CD4-positive, alpha-beta T cell treated with Interleukin-17A for 4 hours (primary cell): ENCODE data around the gene TMEM187.

Source experiments
- DNase-seq: peaks from one replicate; pipeline ENCODE4 v3.0.0-alpha.2; 2020; ENCODE audit warnings: mixed read lengths

TMEM187 gene

DNA sequence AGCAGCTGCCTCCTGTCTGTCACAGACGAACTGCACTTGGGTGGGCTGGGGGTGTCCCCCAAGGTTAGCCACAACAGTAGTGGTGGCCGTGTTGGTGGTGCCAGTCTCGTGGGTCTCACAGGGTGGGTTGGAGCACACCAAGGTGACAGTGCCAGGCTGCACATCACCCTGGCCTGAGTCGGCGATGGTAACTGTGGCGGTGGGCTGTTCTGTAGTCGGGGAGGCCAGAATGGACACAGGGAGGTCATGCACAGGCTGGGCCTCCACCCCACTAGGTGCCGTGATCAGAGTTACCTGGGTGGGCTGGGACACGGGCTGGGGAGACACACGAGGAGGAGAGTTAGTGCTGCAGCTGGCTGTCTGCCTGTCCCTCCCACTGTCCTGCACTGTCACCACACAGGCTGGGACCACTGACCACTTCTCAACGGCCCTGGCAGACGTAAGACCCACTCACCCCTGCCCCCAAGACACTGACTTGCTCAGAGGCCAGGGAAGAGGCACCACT lies 17.3 kb upstream of the TMEM187 start:
- no peak for DNase-seq

DNA sequence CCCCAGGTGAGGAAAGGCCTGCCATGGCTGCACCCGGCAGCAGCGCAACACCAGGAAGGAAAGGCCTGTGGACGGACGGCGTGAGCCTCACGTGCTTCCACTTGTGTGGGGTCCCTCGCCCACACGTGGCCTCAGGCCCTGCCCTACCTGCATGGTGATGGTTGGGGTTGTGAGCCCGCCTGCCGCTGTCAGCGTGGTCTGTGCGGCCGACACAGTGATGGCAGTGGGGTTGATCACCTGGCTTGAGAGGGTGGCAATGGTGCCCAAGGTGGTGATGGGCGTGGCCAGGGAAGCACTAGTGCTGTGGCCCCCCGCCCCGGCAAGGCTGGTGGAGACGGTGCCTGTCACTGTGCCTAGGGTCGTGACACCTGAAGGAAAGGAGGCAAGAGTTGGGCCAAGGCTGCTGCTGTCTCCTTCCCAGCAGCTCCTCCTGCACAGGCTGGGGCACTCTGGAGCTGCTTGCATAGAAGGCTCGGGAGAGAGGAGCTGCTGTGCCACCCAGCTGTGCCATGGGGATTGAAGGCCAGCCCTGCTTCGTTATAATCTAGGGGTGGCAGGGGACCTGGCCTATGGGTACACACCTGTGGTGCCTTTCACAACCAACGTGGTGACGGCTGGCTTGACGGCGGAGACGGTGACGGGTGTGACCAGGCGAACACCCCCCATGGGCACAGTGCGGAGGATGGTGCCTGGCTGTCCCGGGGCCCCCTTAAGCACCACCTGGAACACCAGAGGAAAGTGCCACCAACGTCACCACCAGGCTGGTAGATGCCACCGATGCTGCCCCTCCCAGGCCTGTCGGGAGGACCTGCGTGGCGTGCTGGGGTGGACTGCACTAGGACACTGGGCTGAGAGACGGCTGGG lies 16.3 kb upstream of the TMEM187 start:
- DNase-seq = no peak

DNA sequence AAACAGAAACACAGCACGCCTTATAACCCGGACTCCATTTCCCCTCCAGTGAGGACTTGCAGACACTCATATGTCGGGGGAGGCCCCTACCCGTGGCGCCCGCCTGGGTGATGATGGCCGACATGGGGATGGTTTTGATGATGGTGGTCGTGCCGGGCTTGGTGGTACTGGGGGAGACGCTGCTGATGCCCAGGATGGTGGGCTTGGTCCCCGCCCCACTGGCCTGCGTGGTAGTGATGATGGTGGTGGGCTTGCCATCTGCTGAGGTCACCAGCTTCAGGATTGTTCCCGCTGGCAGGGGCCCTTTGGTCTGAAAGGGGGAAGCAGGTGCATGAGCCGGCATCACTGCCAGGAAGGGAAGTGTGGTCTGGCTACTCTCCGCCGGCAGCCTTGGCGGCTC lies 15.3 kb upstream of the TMEM187 start:
- DNase-seq = no peak

DNA sequence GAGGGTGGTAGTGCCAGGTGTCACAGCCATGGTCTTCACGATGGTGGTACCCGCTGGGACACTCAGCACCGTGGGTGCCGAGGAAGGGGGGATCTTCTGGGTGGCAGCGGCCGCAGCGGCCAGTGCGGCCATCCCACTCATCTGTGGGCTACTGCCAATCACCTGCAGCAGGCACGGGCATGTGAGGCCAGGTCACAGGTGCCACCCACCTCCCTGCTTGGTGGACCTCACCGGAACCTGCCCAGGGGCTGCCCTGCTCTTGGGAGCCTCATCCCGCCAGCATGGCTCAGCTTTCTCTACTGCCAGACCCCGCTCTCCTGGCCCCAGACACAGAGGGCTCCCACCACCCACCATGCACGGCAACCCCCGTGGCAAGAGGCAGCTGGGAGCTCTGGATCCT lies 13.9 kb upstream of the TMEM187 start:
- no peak for DNase-seq

DNA sequence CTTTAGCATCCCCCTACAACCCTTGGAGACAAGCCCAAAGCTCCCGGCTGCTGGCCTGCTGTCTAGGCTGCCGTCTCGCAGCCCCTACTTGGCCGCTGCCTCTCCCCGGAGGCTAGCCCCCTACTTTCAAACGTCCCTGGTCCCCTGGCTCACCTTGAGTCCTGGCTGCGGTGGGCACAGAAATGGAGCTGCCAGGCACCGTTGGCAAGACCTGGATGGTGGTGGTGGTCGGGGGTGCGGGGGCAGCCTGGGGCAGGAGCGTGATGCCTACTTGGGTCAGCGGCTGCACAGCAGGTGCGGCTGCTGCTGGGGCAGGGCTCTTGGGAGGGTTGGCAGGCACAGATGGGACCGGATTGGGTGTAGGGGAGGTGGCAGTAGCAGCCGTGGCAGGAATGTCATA lies 12.9 kb upstream of the TMEM187 start:
- DNase-seq = no peak

DNA sequence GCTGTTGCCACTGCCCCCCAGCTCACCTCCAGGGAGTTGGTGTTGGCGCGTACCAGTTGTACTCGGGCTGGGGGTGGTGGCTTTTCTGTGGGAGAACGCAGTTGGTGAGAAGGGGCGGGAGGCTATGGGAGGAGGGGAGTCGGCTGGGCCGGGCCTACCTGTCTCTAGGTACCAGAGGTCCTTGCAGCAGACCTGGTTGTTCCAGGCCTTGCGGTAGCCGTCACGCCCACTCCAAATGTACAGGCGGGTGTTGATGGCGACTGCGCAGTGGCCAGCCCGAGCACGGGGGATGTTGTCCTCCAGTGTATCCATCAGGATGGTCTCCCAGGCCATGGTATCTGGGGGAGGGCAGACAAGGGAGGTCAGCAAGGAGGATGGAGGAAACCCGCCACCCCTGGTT lies 12.5 kb upstream of the TMEM187 start:
- DNase-seq = no peak

DNA sequence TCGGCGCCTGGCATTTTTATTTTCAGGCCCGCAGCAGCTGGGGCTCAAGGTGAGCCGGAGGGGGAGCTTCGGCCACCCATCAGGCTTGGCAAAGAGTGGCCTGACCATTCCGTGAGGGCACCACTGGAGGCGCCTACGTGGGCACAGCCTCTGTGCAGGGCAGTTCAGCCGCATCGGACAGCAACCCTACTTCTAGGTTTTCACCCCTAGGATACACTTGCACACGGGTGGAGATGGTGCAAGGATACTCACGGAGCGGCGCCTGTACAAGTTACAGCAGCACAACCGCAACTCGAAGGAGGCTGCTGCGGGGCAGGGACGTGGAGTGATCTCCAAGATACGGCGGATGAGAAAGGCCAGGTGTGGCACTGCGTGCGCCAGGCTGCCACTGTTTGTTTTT lies 11.8 kb upstream of the TMEM187 start:
- no peak for DNase-seq

DNA sequence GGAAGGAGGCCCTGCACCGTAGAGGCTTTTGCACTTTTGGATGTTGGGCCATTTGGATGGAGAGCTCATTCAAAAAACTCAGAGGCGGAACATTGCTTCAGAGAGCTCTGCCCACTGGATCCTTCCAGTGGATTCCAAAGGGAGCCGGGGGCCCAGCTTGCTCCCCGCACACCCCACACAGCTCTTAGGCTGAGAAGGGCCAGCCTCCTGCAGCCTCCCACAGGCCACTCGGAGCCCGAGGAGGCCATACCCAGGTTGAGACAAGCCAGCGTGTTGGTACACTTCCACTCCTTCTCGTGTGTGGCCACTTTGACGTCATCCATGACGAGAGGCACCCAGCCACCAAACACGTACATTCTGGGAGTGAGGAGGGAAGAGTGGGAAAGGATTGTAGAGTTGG lies 11.3 kb upstream of the TMEM187 start:
- no peak for DNase-seq

DNA sequence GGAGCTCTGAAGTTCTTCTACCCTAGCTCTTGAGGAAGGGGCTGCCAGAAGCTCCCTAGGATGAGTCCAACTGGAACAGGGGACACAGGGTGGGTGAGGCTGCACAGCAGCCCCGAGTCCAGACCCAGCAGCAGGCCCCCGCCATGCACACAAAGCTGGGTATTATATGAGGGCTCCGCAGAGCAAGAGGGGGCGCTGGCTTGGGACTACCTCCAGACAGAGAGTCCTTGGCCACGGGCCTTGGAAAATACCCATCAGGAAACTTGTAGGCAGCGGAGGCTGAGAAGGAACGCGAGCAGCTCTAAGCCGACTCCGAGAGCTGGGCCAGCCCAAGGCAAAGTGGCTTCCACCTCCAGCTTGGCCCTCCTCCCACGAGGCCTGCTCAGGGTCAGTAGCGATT lies 9.0 kb upstream of the TMEM187 start:
- DNase-seq = no peak

DNA sequence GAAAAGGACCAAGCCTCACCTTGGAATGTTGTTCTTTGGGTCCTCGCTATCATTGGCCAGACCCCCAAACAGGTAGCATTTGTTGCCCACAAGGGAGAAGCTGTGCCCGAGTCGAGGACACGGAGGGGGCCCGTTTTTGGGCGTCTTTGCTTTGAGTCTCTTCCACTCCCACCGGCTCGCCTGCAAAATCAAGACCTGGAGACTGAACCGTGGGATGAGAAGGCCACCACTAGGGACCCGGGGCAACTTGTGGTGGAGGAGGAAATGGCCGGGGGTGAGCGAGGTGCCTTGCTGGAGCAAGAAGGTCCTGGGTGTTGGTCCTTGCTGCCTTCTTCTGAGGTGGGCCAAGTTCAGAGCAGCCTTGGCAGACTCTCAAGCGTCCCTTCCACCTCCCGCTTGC lies 8.4 kb upstream of the TMEM187 start:
- DNase-seq = no peak

DNA sequence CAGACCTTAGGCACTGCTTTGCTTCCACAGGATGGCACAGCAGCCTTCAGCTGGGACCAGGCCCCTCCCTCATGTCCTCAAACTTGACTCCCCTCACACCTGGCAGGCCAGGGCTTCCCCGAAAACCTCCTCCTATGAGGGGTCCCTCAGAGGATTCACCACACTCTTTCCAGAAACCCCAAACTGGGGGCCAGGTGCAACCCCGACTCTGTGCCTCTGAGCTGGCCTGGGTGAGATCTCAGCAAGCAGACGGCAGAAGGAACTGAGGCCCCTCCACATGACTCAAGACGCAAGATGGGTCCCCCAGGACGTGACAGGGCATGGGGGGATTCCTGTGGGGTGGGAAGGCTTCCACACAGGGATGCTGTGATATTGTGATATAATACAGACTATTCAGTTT lies 7.1 kb upstream of the TMEM187 start:
- DNase-seq = no peak

DNA sequence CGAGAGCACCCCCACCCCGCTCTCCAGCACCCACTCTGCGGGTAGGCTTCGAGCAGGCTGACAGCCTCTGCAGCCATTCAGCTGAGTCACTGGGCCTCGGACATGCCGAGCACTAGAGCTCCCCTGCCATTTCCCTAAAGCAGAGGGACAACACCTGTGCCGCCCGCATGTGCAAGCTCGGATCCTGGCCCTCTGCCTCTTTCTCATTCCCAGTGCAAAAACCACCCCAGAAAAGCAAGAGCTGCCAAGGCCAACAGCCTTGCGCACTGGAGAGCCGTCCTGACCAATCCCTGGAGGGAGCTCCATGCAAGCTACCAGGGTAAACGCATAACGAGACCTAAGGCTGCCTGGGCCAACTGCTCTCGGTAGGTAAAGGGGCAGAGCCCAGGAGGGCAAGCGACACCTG lies 6.3 kb upstream of the TMEM187 start:
- DNase-seq = no peak

DNA sequence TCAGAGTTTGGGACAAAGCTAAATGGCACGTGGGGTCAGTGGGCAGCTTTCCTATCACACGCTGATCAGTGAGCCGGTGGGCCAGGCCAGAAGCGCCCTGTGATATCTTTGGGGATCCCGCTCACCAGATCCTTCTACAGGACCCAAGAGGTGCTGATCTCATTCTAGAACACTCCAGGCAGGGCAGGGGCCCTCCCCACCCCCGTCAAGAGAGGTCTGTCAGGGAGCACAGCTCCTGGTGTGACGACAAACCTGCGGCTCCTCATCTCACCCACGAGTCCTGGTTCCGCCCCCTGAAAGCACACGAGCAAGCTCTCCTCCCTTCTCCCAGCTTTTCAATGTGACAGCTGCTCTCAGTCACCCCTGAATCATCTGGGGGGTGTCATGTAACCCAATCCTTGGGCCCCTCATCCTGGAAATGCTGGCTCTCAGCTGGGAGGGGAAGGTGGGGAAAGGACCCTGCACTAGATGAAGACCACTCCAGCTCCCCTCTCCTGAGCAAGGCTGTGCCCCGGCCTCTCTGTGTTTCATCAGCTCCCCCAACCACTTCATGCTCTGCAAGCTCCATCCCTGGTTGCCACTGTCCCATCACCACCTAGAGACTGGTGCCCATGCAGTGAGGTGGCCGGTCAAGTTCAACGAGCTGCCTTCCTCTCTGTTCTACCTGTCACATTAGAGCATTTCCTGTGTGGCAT lies 5.6 kb upstream of the TMEM187 start:
- DNase-seq = no peak

DNA sequence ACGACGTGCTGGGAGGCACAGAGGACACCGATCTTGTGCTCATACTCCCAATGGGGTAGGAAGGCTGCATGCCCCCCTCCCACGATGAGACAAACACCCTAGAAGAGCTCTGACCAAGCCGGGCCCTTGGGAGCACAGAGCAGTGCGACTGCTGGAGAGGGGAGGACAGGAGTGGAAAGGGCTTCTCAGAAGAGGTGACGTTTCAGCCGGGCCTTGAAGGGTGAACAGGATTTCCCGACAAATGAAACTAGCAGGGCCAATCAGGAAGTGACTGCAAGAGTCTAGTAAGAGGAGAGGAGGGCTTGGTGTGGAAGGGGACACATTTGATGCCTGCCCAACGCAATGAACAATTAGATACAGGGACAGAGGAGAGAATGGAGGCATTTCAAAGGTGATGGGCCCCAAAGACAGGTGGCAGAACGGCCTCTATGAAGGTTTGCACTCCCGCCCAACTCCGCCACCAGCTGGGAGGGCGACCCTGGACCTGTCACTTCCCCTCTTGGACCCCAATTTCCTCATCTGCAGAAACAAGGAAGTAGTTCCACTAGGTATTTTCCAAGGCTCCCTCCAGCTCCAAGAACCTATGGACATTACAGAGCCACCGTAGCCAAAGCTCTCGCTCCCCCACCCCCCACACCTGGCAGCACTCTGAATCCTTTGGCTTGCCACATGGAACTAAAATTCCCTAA lies 4.9 kb upstream of the TMEM187 start:
- DNase-seq = peak; percentile 49

DNA sequence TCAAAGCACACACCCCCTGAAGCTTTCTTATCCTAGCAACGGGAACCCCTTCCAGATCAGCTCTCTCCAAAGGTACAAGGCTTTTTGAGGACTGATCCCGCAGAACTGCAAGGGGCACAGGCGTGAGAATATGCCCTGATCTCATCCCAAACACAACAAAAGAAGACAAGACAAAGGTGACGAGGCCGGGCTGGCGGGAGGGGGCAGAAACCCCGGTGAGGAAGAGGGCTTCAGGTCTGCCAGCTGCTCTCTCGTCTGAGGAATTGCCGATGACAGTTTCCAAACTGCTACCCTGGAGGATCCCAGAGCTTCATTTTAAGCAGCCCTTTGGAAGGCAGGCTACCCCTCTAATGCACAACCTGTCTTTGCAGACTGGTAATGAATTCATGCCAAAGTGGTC lies 4.3 kb upstream of the TMEM187 start:
- no peak for DNase-seq

DNA sequence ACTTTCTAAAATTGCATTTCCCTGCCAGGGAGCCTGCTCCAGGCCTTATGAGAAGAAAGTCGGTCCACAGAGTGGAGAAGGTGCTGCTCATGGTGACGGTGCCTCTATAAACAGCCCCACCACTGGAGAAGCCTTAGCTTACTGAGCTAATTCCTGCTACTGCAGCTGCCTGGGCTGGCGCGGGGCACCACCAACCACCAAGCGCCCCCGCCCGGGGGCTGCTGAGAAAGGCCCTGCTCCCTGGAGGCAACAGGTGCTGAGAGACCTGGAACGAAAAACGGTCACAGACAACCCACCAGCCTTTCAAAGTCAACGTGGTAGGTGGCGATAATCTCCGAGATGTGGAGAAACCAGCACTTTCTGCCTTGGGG lies 3.8 kb upstream of the TMEM187 start:
- DNase-seq = peak; percentile 67

DNA sequence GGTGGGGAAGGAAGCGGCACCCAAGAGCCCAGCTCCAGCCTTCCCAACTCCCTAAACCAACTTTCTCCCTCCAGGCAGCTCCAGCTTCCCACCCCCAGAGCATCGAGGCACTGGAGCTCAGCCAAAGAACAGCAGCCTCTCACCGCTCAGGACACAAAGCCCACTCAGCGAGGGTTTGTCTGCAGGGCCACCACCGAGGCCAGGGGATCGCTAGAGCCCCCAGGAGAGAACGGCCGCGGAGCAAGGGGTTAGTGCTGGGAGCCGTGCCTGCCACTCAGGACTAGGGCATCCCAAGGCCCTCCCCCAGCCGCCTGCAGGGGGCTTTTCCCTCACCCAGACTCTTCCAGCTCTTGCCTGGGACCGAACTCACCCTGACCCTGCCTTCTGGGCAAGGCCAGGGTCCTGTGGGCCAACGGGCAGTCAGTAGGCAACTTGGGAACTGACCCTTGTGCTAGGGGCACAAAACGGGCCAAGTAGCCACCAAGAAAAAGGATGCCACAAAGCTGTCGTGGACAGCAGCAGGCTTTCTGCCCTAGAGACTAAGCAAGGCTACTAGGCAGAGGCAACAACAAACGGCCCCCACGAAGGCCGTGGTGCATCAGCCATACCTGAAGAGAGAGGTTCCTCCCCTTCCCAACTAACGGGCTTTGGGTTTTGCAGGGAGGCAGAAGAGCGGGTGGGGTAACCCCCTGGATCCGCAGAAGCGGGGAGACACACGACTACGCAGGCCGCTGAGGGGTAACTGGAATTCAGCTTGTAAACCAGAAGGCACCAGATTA lies 3.2 kb upstream of the TMEM187 start:
- DNase-seq = no peak

DNA sequence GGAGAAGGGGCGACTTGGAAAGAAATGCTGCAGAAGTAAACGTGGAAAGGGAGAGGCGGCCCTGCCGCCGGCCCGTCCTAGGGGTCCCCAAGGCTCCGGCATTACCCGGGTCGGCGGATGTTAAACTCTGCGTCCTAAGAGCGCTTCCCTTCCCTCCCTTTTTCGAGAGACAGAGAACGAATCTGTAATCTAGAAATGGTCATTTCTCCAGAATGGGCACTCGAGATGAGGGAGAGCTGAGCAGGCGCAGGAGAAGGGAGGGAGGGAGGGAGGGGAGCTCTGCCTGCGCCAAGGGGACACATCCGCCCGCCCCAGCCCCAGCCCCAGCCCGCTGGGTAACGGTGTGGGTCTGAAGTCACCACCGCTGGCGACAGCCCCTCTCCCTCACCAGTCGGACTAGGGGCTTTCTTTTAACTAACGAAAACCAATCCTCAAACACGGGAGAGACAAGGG lies 2.6 kb upstream of the TMEM187 start:
- peak; percentile 49 for DNase-seq

DNA sequence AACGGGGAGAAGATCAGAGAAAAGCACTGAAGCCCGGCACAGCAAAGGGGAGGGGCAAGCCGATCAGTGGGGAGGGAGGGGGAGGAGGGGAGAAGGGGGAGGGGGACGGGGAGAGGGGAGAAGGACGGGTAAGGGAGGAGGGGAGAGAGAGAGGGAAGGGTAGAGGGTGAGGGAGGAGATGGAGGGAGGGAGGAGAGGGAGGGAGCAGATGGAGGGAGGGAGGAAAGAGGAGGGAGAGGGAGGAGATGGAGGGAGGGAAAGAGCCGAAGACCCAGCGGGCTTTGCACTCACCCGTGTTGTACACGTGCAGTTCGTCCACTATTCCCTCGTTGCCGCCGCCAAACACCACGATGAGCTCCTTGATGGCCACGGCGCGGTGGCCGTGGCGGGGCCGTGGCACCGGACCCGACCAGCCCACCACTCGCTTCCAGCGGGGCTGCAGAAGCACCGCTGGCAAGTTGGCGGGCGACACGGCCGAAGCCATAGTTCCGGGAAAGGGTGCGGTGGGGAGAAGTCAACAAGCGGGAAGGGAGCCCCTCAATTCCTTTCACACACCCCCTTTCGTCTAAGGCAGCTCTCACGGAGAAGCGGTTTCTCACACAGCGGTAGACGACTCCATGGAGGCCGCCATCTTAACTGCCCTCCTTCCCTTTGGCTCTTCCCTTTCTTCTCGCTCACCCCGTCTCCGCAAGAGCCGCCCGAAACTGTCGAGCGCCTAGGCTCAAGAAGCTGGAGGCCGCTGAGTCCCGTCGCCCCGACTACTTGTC lies 2.0 kb upstream of the TMEM187 start:
- peak; percentile 54 for DNase-seq

DNA sequence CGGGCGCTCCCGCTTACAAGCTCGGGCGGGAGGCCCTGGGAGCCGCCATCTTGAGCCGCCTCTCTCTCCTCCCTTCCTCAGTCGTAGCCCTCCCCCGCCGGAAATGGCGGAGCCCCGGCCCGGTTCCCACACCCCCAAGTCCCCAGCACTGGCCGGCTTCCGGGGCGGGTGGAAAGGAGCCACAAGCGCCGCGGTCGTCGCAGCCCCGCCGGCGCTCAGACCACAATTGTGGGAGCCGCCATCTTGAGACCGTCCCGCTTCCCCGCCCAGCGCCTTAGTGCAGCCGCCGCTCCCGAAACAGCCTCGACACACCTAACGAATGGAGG lies 1.5 kb upstream of the TMEM187 start:
- peak; percentile 94 for DNase-seq

DNA sequence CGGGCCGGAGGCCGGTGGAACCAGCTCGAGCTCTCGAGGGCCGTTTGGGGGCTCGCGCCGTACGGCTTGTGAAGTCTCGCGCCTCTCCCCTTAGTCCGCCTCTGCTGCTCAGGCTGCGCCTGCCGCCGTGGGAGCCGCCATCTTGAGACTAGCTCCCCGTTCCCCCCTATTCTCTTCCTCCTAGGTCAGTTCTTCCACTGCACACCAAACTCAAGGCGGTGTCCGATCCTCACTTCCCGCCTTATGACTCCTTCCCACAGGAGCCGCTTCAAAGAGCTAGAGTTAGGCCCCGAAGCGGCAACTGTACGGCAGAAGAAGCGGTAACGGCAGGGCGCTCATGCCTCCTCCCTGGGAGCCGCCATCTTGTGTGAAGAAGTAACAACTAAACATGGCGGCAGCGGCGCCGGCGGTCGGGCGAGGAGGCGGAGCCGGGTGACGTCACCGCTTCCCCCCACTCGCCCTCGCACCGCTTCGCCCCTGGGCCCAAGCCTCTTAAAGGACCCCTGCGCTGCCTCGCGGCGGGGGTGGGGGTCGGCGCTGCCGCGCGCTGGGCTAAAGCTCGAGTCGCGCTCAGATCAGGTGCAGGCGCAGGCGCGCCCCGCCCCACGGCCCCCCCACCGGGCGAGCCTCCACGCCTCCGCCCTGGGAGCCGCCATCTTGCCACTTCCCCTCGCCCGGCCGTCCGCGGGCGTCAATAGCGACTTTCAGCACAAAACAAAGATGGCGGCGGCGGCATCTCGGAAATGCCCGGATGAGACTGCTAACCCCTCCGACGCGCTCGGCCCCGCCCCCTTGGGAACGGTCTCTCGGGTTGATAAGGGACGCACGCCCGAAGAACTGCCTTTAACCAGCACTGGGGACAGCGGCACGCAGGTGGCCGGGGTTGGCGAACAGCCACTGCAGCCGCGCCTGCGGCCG lies 845 bp upstream of the TMEM187 start, which contains the start of gene HCFC1:
HCFC1 (minus strand) TSS at position 369 of the 918 bp plus-strand sequence. CDS start 978 bp downstream, outside the sequence.
- DNase-seq = peak; percentile 95
